ENCODE results near the gene PNKD.

DNA sequence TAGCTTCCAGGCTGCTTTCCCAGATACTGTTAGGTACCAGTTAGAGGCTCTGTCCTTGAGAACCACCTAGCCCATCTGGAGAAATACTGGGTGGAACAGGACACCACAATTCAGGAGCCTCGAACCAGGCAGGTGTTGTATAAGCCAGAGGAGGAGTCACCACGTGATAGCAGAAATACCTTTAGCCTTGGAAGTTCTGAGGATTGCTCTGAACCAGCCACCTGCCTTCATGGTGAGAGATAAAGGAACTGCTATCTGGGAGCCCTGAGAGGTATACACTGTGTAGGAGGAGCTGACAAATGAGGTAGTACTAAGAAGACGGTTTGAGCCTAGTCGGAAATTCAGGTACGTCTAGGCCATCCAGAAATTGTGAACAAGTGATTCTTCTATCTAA lies 17.1 kb upstream of the PNKD start:
- TF ChIP-seq POLR2AphosphoS5 (IDR thresholded peaks at IDR 0.05; ENCODE audit: low read depth, low read length) (no peak), POLR2A (IDR thresholded peaks at IDR 0.05; ENCODE audit: low read depth, low read length) (no peak), TAF1 (IDR thresholded peaks at IDR 0.05; ENCODE audit: low read depth, low read length) (no peak), PAX5 (IDR thresholded peaks at IDR 0.05; ENCODE audit: insufficient read depth, low read length, severe bottlenecking) (no peak), POU2F2 (IDR thresholded peaks at IDR 0.05; ENCODE audit: low read depth, low read length) (no peak)

Measured in GM12891 (cell line).